ENCODE results near the gene SEL1L. TPM values are rescaled to one million over a fixed set of nuclear protein-coding genes. Genes with fewer than 3 reads are reported as not detected.

The SEL1L gene
- polyA plus RNA-seq, 1 experiment: 40.7 TPM

GRCh38 chr14:81450100-81450531 lies 83.5 kb downstream of the SEL1L start:
- Histone ChIP-seq H3K27ac (ENCODE audit: low read depth, low read length) (no peak overlapping the region), H3K27me3 (ENCODE audit: control insufficient read depth, insufficient read depth, low read length) (peaks cover 10% of the 10 kb centered on the region), H3K9me3 (ENCODE audit: control insufficient read depth, insufficient read depth, low read length) (no peaks in the 10 kb centered on the region), H3K4me3 (ENCODE audit: low read depth, low read length) (no peak overlapping the region)
- CTCF ChIA-PET: interaction anchor here (0.5 to 2.6 kb wide), 3 partner anchors 15 to 1476 kb away, joined by 3 to 20 read pairs (median 7); no protein-coding TSS in a partner anchor
- POLR2A ChIA-PET: no interaction called here
- no peak for TF ChIP-seq CTCF (IDR thresholded peaks at IDR 0.05; ENCODE audit: low read depth, low read length)
- DNase-seq (ENCODE audit: low read depth, low spot score): no peak

- CTCF ChIA-PET: interaction anchor here (0.5 to 2.6 kb wide), 3 partner anchors 15 to 1476 kb away, joined by 3 to 20 read pairs (median 7); no protein-coding TSS in a partner anchor
- DNase-seq (ENCODE audit: low read depth, low spot score): no peak
- POLR2A ChIA-PET: no interaction called here
- Histone ChIP-seq H3K27ac (ENCODE audit: low read depth, low read length) (no peak overlapping the region), H3K27me3 (ENCODE audit: control insufficient read depth, insufficient read depth, low read length) (peaks cover 10% of the 10 kb centered on the region), H3K4me3 (ENCODE audit: low read depth, low read length) (no peak overlapping the region), H3K9me3 (ENCODE audit: control insufficient read depth, insufficient read depth, low read length) (no peaks in the 10 kb centered on the region)
- TF ChIP-seq CTCF (IDR thresholded peaks at IDR 0.05; ENCODE audit: low read depth, low read length): no peak
Measured at GRCh38 chr14:81449576-81449975, 84.1 kb downstream of the SEL1L start.

GRCh38 chr14:81449114-81449513 lies 84.5 kb downstream of the SEL1L start:
- ChIA-PET CTCF (interaction anchor here (0.6 to 2.6 kb wide), 3 partner anchors 15 to 180 kb away, joined by 5 to 20 read pairs (median 7); no protein-coding TSS in a partner anchor), POLR2A (no interaction called here)
- H3K27me3 ChIP-seq (ENCODE audit: control insufficient read depth, insufficient read depth, low read length): peaks cover 10% of the 10 kb centered on the region
- DNase-seq (ENCODE audit: low read depth, low spot score): no peak
- H3K27ac ChIP-seq (ENCODE audit: low read depth, low read length): no peak overlapping the region
- TF ChIP-seq CTCF (IDR thresholded peaks at IDR 0.05; ENCODE audit: low read depth, low read length): no peak
- no peaks in the 10 kb centered on the region for H3K9me3 ChIP-seq (ENCODE audit: control insufficient read depth, insufficient read depth, low read length)
- H3K4me3 ChIP-seq (ENCODE audit: low read depth, low read length): no peak overlapping the region

GRCh38 chr14:81447021-81447764 lies 86.5 kb downstream of the SEL1L start:
- ChIA-PET POLR2A (interaction anchor here (0.6 kb wide), 1 partner anchor 41 kb away, joined by 7 read pairs; no protein-coding TSS in a partner anchor), CTCF (no interaction called here)
- no peak for DNase-seq (ENCODE audit: low read depth, low spot score)
- no peak overlapping the region for H3K27ac ChIP-seq (ENCODE audit: low read depth, low read length)
- H3K4me3 ChIP-seq (ENCODE audit: low read depth, low read length): no peak overlapping the region
- peaks cover 10% of the 10 kb centered on the region for H3K27me3 ChIP-seq (ENCODE audit: control insufficient read depth, insufficient read depth, low read length)
- H3K9me3 ChIP-seq (ENCODE audit: control insufficient read depth, insufficient read depth, low read length): no peaks in the 10 kb centered on the region
- no peak for TF ChIP-seq CTCF (IDR thresholded peaks at IDR 0.05; ENCODE audit: low read depth, low read length)

- TF ChIP-seq CTCF (IDR thresholded peaks at IDR 0.05; ENCODE audit: low read depth, low read length): no peak
- no peak overlapping the region for H3K27ac ChIP-seq (ENCODE audit: low read depth, low read length)
- ChIA-PET CTCF (no interaction called here), POLR2A (interaction anchor here (0.6 kb wide), 1 partner anchor 41 kb away, joined by 7 read pairs; no protein-coding TSS in a partner anchor)
- H3K4me3 ChIP-seq (ENCODE audit: low read depth, low read length): no peak overlapping the region
- H3K27me3 ChIP-seq (ENCODE audit: control insufficient read depth, insufficient read depth, low read length): peaks cover 10% of the 10 kb centered on the region
- H3K9me3 ChIP-seq (ENCODE audit: control insufficient read depth, insufficient read depth, low read length): no peaks in the 10 kb centered on the region
- no peak for DNase-seq (ENCODE audit: low read depth, low spot score)
Measured at GRCh38 chr14:81446279-81447007, 87.2 kb downstream of the SEL1L start.

Data from AG04450 (cell line).